ENCODE measurements around the gene IL13RA1. TPM values are rescaled to one million over a fixed set of nuclear protein-coding genes. Genes with fewer than 3 reads are reported as not detected.

The IL13RA1 gene
- total RNA-seq, 1 donor from 2014 or later = 0.46 TPM

DNA sequence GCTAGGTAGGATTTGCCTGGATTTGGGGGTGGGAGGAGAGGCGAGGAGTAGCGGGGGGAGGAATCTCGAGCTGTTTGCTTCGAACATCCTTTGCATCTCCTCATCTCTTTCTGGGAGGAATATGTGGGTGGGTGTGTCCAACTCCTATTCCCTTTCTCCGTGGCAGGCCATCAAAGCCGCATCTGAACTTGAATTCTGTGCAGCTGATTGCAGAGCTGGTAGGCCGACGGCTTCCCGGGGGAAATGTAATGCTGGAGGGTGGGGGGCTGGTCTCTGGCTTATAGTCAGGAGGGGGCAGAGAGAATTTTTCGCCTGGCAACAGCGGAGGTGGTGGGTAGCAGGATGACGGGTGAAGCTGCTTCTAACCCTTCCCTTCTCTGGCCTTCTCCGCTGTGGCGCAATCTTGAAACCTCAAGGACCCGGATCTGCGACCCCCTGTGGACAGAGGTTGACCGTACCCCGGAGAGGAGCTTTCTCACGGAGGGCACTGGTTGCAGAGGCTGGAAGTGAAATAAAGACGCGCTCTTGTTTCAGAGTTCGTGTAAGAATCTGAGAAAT is 96.8 kb downstream of the IL13RA1 start:
- H3K36me3 Mint-ChIP-seq (ENCODE audit: low read depth) = no peaks in the 10 kb centered on the region
- peaks cover 67% of the 10 kb centered on the region for H3K27me3 Mint-ChIP-seq (ENCODE audit: low read depth)
- no peak for DNase-seq (ENCODE audit: low spot score)
- no peak overlapping the region for H3K27ac Mint-ChIP-seq
- peaks cover 5% of the 10 kb centered on the region for H3K4me1 Mint-ChIP-seq (ENCODE audit: low read depth)
- intact Hi-C loops (cut with micrococcal nuclease) = no loop called here
- no peak overlapping the region for H3K4me3 Mint-ChIP-seq (ENCODE audit: low read depth)
- no peaks in the 10 kb centered on the region for H3K9me3 Mint-ChIP-seq

DNA sequence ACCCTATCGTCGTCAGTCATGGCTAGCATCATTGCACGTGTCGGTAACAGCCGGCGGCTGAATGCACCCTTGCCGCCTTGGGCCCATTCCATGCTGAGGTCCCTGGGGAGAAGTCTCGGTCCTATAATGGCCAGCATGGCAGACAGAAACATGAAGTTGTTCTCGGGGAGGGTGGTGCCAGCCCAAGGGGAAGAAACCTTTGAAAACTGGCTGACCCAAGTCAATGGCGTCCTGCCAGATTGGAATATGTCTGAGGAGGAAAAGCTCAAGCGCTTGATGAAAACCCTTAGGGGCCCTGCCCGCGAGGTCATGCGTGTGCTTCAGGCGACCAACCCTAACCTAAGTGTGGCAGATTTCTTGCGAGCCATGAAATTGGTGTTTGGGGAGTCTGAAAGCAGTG is 97.8 kb downstream of the IL13RA1 start:
- H3K27me3 Mint-ChIP-seq (ENCODE audit: low read depth) = peaks cover 65% of the 10 kb centered on the region
- no peak overlapping the region for H3K27ac Mint-ChIP-seq
- intact Hi-C loops (cut with micrococcal nuclease) = no loop called here
- no peak for DNase-seq (ENCODE audit: low spot score)
- no peaks in the 10 kb centered on the region for H3K36me3 Mint-ChIP-seq (ENCODE audit: low read depth)
- no peak overlapping the region for H3K4me3 Mint-ChIP-seq (ENCODE audit: low read depth)
- H3K9me3 Mint-ChIP-seq = no peaks in the 10 kb centered on the region
- peaks cover 5% of the 10 kb centered on the region for H3K4me1 Mint-ChIP-seq (ENCODE audit: low read depth)

DNA sequence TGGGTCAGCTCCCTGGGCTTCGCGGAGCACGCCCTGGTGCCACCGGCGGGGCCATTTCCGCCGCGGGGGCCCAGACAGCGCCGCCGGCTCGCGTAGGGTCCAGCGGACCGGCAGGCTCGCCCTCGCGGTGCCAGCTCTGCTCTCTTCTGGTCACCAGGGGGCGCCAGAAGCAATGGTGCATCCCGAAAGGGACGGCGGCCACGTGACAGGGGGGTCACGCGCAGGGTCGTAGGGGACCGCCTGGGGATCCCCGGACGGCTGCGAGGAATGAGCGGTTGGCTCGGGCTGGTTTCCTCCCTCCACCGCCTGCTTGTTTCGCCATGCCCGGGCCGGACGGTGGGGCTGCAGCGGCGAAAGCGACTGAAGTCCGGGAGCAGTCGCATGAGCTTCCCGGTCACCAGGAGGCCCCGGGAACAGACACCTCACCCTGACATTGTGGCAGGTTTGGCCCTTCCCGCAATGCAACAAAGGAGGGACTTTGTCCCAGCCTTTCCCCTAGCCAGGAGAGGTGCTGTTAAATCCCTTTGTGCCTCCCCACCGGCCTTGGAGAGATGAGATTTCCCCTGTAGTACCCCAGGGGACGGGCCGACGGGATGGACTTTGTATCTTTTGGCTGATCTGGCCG is 112.0 kb downstream of the IL13RA1 start:
- H3K27ac Mint-ChIP-seq = no peak overlapping the region

More for the DNA sequence above, 112.0 kb downstream of the IL13RA1 start:
- intact Hi-C loops (cut with micrococcal nuclease) = no loop called here
- DNase-seq (ENCODE audit: low spot score) = peak; percentile 16
- Mint-ChIP-seq H3K4me3 (ENCODE audit: low read depth) (peak overlapping the region; percentile 33), H3K4me1 (ENCODE audit: low read depth) (no peaks in the 10 kb centered on the region), H3K9me3 (no peaks in the 10 kb centered on the region), H3K27me3 (ENCODE audit: low read depth) (peaks cover 11% of the 10 kb centered on the region), H3K36me3 (ENCODE audit: low read depth) (no peaks in the 10 kb centered on the region)

Other genes with a start within 250 kb of the IL13RA1 start
- 29.9 and 31.8 TPM in 2 replicates for gene DOCK11, start 231.8 kb upstream of the IL13RA1 start, total RNA-seq
- gene ZCCHC12, start 96.2 kb downstream of the IL13RA1 start, total RNA-seq = 0.07 TPM in 1 of 2 replicates, not detected in the other
- gene LONRF3, start 247.0 kb downstream of the IL13RA1 start, total RNA-seq = 0.46 and 0.62 TPM in 2 replicates